GM19240 (cell line): ENCODE measurements around the gene HOXA3.

Source experiments
- DNase-seq: peaks from one replicate; pipeline ENCODE4 v3.0.0; 2011; ENCODE audit warnings: low spot score; ENCODE audit not compliant: insufficient read length

HOXA3 gene

GRCh38 chr7:27091941-27092818 is 60.2 kb downstream of the HOXA3 start:
- DNase-seq = no peak

GRCh38 chr7:27091105-27091504 is 61.3 kb downstream of the HOXA3 start:
- no peak for DNase-seq

GRCh38 chr7:27088002-27088922 is 64.1 kb downstream of the HOXA3 start:
- DNase-seq = no peak

- DNase-seq = no peak
Observed at GRCh38 chr7:27083646-27084045, 68.7 kb downstream of the HOXA3 start.

GRCh38 chr7:27082171-27082570 is 70.2 kb downstream of the HOXA3 start:
- DNase-seq = no peak

GRCh38 chr7:27080844-27081436 is 71.4 kb downstream of the HOXA3 start:
- no peak for DNase-seq

GRCh38 chr7:27079234-27079975 is 73.0 kb downstream of the HOXA3 start:
- no peak for DNase-seq

GRCh38 chr7:27078616-27079233 is 73.7 kb downstream of the HOXA3 start:
- DNase-seq = no peak

GRCh38 chr7:27073076-27073475 is 79.3 kb downstream of the HOXA3 start:
- no peak for DNase-seq

GRCh38 chr7:27071622-27072390 is 80.6 kb downstream of the HOXA3 start:
- no peak for DNase-seq

GRCh38 chr7:27068259-27068658 is 84.1 kb downstream of the HOXA3 start:
- DNase-seq = no peak

- DNase-seq = no peak
Observed at GRCh38 chr7:27066148-27066547, 86.2 kb downstream of the HOXA3 start.

- no peak for DNase-seq
Observed at GRCh38 chr7:27065709-27066108, 86.7 kb downstream of the HOXA3 start.

- no peak for DNase-seq
Observed at GRCh38 chr7:27064661-27065060, 87.7 kb downstream of the HOXA3 start.

GRCh38 chr7:27064159-27064558 is 88.2 kb downstream of the HOXA3 start:
- DNase-seq = no peak

- no peak for DNase-seq
Observed at GRCh38 chr7:27062946-27063345, 89.4 kb downstream of the HOXA3 start.
